PC-3 (cell line): Measurements from ENCODE around the gene PPM1L.

Source experiments
- CTCF ChIP-seq: fragments of 300-600 bp; sonication (generic); conservative IDR thresholded peaks from 2 replicates; pipeline ENCODE4 v1.5.1; 2017; ENCODE audit warnings: antibody characterized with exemption, low read depth, mild to moderate bottlenecking, low read length
- EZH2 ChIP-seq: fragments of 300-600 bp; sonication (generic); IDR thresholded peaks from one replicate; pipeline ENCODE4 v1.6.1; 2017; ENCODE audit warnings: antibody characterized with exemption, mild to moderate bottlenecking, low read length; ENCODE audit not compliant: unreplicated experiment
- EZH2phosphoT487 ChIP-seq: fragments of 300-600 bp; sonication (generic); IDR thresholded peaks from 2 replicates; pipeline ENCODE4 v1.6.1; 2018; ENCODE audit warnings: mild to moderate bottlenecking, antibody characterized with exemption, low read length, borderline replicate concordance

- TF ChIP-seq CTCF, result no peak
- TF ChIP-seq EZH2, result no peak
- no peak for TF ChIP-seq EZH2phosphoT487
These were observed 17.0 kb upstream of the PPM1L start for GRCh38 chr3:160739079-160739478.
